GM08714 (cell line): ENCODE results near the gene IKZF1.

Source experiments
- H3K4me3 ChIP-seq: fragments of 200-500 bp; sonication (Bioruptor generic); 2 replicates; pipeline ENCODE4 v1.5.1; 2014; ENCODE audit warnings: mild to moderate bottlenecking, low read length, inconsistent platforms
- ZNF274 ChIP-seq: IDR thresholded peaks from 2 replicates; pipeline ENCODE4 v1.6.1; 2012; ENCODE audit warnings: mild to moderate bottlenecking, low read depth, low read length

IKZF1 gene

DNA sequence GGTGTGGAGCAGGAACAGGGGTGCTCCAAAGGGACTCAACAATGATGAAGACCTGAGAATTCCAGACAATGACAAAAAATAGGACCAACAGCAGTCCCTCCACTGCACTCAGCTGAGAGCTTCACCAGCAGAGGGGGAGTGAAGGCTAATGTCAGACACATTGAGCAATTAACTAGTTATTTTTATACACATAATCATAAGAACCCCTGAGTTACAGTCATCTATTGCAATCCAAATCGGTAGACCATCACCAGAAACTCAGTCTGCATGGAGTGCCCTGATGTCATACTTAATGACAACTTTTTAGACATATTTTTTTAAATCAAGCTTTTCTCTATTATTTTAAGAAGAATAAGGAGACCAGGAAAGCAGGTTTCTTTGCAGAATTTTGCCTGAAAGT, 30.6 kb upstream of the IKZF1 start:
- no peak overlapping the region for H3K4me3 ChIP-seq
- no peak for TF ChIP-seq ZNF274

GRCh38 chr7:50274361-50274760, 30.2 kb upstream of the IKZF1 start:
- no peak overlapping the region for H3K4me3 ChIP-seq
- TF ChIP-seq ZNF274: no peak

DNA sequence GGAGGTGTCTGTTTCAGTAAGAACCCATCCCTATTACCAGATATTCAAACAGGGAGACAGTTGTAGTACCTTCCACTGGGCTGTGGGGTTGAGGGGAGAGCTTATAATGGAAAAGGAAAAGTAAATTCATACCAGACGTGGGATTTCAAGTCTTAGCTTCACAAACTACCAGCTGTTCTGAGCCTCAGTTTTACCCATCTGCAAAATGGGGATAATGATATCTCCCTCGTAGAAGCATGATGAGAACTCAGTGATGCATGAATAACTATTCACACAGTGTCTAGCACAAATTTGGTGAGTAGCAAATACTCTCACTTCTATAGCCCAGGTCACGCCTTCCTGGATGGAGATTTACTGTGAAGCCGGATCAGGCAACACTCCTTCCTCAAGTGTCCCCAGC, 29.1 kb upstream of the IKZF1 start:
- H3K4me3 ChIP-seq: no peak overlapping the region
- no peak for TF ChIP-seq ZNF274

- no peak for TF ChIP-seq ZNF274
- H3K4me3 ChIP-seq: no peak overlapping the region
These were observed 28.0 kb upstream of the IKZF1 start for GRCh38 chr7:50276483-50276882.

DNA sequence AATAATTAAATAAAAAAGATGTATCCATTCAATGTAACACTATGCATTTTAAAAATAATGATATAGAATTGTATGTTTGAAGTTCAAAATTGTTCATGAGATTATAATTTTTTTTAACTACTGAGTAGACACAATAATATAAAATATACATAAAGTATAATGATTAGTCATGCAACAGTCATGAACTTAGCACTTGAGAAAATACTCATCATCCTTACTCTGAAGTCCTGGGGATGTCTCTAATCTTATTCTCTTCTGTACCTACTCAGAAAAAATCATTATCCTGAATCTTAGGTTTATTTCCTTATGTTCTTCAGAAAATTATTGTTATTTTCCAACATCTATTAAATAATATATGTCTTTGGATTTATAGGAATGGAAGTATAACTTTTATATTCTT, 26.4 kb upstream of the IKZF1 start:
- H3K4me3 ChIP-seq: no peak overlapping the region
- no peak for TF ChIP-seq ZNF274

DNA sequence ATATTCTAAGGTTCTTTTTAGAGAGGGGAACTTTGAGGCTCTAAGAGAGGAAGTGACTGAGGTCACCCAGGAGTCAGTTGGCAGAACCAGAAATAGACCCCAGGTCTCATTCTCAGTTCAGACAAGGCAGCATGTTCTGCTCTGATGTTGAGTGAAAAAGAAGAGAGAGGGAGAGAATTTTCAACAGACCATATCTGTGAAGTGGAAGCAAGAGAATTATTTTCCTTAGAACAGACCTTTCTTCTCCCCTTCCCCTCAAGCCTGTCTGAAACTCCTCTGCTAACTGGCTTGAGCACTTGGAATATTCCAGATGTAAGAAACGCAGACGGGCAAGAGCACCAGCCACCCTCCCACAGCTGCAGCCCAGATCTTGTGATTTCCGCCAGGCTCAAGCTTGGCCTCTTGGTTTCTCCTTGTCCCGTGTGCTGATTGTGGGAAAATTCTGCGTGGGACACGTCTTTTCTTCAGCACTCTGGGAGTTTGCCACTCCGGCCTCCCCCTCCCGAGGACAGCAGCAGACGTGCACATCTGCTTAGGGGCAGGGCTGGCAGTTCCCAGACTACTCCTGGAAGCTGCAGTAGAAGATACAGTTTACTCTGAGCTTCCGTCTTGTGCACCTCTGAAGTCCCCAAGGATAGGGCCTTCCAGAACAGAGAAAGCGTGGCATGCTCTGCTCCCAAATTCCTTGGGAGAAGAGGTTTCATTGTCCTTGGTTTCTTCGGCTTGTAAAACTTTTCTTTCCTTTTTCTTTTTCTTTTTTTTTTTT, 22.7 kb upstream of the IKZF1 start:
- TF ChIP-seq ZNF274: no peak
- H3K4me3 ChIP-seq: peak overlapping the region; percentile 27; the same call in 1 of the 2 replicates

DNA sequence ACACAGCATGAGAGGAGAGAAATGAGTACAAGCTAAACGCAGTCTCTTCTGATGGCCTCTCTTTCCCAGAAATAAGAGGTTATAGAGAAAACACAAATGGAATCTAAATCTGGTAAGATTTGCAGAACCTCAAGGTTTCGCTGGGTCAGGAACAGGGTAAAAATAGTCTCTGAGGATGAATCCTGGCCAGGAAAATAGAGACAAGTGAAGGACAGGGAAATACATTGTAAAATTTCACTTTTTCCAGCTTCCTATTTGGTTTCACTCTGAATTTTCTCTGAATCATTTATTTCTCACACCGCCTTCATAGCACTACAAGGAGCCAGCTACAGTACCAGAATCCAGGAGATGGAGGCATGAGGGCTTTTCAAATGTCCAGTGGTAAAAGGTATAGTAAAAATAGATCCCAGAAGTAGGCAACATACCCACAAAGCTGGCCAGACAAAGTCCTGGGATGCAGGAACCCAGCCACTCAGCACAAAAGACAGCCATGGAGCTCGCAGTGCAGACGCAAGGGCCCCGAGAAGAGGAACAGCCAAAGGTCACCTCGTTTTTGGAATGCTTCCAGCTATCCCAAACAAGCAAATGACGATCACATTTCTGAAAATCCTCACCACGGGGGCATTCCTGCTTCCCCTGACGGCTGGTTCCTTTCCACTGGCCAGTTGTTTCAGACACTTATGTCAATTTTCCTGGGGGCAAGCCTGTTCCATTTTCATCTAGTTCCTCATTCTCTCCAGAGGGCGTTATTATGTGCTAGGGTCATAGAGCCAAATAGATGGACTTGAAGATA, 21.5 kb upstream of the IKZF1 start:
- H3K4me3 ChIP-seq: peak overlapping the region; percentile 29; the same call in 1 of the 2 replicates

GRCh38 chr7:50283731-50284130, 20.8 kb upstream of the IKZF1 start:
- no peak for TF ChIP-seq ZNF274
- H3K4me3 ChIP-seq: no peak overlapping the region

More for the DNA sequence above, 21.5 kb upstream of the IKZF1 start:
- TF ChIP-seq ZNF274: no peak

DNA sequence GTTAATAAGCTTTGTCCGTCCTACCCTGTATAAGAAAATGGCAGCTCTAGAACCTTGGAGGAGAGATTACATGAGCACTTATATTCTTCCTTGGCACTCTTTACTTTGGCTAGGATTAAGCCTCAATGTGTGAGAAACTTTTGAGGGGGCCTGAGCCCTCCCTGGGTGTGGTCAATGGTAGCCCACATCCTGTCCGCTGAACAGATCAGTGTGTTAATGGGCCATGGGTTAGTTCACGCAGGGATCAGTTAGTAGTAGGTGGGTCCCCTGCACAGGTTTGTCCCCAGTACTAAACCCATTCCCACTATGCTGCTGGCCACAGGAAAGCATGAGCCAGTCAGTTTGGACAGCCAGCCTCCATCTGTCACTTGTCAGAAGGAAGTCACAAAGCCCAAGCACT, 20.2 kb upstream of the IKZF1 start:
- TF ChIP-seq ZNF274: no peak
- no peak overlapping the region for H3K4me3 ChIP-seq

- TF ChIP-seq ZNF274: no peak
- no peak overlapping the region for H3K4me3 ChIP-seq
These were observed 19.2 kb upstream of the IKZF1 start for GRCh38 chr7:50285269-50285668.

GRCh38 chr7:50287129-50287528, 17.4 kb upstream of the IKZF1 start:
- no peak for TF ChIP-seq ZNF274
- no peak overlapping the region for H3K4me3 ChIP-seq

DNA sequence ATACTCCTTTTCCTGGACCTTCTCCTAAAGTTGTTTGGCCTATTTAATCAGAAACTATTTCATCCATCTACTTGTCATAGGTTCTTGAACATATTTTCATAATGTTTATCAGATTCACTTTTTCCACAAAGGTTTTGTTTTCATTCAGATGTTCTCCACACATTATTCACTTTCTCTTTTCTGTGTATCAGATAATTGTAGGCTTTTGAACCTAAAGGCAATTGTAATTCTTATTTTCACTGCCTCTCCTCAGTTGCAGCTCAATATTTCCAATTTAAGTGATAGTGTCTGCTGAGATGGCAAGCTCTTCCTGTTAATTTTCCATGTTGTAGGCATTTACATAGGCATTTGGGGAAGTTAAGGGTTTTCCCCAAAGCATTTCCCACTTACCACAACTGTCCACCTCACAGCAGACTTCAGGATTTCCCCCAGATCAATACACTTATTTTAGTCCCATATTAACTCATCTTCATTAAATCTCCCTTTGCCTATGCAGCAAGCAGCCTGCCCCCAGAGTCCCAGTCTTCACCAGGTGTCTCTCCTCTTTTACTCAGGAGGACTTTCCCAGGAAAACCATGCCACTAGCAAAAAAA, 12.3 kb upstream of the IKZF1 start:
- H3K4me3 ChIP-seq: no peak overlapping the region
- no peak for TF ChIP-seq ZNF274

- peak overlapping the region; percentile 51; the same call in 1 of the 2 replicates for H3K4me3 ChIP-seq
- no peak for TF ChIP-seq ZNF274
These were observed 11.8 kb upstream of the IKZF1 start for GRCh38 chr7:50292763-50293162.

DNA sequence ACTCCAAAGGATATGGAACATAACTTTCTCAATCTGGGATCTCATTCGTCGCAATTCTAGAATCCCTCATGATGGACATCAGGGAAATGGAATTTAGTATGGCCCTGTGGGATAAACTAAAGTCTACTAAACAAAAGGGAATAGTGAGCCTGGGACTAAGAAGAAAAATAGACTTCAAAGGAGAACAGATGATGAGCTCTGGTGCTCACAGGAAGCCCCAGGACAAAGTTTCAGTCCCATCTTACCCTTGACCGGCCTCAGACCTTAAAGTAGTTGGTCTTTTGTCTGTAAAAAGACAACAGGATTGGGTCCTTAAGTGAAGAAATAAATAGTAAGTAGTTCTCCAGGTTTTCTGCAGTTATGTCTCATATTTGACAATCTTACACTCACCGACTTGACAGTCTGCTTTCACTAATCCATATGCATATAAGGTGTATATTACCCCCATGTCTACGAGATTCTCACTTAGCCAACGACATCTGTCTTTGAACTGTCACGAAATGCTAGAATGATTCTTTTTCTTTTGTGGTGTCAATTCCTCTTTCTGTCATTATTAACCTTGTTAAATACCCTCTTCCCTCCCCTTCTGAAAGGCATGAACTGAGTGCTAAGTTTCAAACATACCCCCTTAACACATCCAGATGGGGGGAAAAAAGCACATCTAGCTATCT, 10.9 kb upstream of the IKZF1 start:
- TF ChIP-seq ZNF274: no peak
- H3K4me3 ChIP-seq: peak overlapping the region; percentile 51; the same call in 1 of the 2 replicates
